IPS-11a (cell line): Measurements from ENCODE around the gene CCL7.

ENCODE experiments used
- H3K4me3 ChIP-seq: one replicate; pipeline ENCODE4 v1.5.1; 2013; ENCODE audit warnings: low read depth, low read length, control low read depth

CCL7 gene

DNA sequence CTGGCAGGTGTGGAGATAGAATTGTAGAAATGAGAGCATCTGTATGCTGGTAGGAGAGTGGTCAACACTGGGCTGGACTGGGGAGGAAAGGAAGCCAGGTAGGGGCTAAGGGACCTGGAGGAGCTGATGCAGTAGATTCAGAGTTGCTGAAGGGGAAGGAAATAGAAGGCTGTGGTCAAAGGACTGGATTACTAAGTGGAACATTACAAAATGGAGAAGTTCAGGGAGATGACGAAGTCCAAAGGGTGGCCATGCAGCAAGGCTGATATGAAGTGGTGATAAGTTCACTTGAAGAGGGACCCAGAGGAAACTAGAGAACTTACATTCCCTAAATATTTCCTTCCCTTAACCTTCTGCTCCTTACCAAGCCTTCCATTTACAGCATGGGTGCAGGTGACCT, 23.6 kb upstream of the CCL7 start:
- no peak overlapping the region for H3K4me3 ChIP-seq

DNA sequence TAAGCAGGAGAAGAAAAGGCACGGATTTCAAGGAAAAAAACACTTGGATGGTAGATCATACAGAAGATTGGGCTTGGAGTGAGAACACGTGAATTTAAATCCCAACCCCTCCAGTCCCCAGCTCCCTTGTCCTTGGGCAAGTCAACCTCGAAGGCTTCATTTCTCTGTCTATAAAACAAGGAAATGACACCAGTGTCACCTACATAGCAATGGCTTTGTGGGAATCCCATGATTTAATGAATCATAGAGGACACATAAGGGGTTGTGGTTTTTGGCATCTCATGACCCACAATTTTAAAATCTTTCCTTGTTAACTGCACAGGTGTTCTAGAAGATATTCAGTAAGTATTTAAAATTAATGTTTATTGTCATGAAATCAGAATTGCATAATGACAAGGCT, 23.1 kb upstream of the CCL7 start:
- no peak overlapping the region for H3K4me3 ChIP-seq

DNA sequence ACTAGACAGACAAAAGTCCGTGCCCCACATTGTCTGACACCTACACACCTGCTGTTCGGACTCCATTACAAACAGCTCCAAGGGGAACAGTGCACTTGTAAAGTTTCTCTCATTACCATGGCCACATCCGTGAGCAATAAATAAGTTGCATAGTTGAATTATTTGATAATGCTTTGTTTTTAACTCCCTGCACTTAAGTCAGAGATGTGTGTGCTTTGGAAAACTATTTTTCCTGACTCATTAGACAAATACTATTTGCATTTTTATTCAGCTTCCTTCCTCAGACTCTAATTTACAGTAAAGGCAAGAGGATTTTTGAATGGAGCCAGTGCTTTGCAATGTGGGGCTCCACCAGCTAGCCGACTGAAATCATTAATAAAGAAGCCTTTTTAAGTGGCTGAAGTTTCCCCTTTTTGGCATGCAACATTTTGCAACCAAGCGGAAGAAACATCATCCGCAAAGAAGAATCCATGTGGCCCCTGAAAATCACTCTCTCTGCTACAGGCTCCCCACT, 21.5 kb upstream of the CCL7 start:
- no peak overlapping the region for H3K4me3 ChIP-seq

DNA sequence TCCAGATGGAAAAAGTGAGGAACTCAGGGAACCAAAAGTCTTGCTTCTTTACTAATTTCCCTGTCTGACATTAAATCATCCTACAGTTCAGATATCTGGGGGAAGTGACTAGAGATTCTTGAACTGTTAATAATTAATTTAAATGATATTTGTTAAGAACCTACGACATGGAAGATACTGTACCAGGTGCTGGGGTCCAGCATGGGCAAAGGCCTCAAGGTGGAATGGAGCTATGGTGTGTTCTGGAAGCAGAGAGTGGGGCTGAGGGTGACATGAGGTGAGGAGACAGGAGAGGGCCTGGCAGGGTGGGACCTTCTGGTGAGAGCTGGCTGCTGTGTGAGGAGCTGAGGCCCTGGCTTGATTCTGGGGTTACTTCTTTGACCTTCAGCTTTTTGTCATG, 21.0 kb upstream of the CCL7 start:
- no peak overlapping the region for H3K4me3 ChIP-seq

DNA sequence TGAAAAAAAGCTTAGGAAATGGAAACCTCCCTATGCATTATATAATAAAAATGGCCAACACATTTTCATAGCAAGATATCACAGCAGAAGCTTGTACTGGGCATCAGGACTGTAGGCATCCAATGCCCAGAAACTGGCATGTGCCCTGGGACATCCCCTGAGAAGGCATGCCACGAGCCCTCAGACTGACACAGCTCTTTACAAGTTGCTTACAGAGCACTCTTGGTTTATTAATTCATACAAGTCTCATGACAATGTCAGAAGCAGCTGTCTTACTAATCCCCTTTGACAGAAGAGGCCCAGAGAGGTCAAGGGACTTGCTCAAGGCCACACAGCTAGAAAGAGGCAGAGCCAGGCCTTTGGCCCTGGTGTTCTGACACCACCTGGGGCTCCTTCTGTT, 20.5 kb upstream of the CCL7 start:
- no peak overlapping the region for H3K4me3 ChIP-seq

DNA sequence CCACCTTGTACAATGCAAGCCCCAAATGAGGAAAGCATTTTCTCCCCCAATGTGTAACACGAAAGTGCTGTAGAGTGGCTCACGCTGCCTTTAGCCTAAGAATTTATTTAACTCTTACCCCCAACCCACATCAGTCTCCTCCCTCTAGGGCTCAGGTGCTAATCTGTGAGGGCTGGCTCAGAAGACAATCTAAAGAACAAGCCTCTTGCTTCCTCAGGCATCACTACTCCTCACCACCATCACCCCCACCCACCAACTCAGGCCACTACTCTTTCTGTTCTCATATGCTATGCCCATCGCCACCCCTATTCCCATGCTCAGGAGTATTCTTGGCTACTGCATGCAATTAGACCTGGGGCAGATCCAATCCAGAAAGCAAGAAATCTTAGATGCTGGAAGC, 18.8 kb upstream of the CCL7 start:
- H3K4me3 ChIP-seq = no peak overlapping the region

DNA sequence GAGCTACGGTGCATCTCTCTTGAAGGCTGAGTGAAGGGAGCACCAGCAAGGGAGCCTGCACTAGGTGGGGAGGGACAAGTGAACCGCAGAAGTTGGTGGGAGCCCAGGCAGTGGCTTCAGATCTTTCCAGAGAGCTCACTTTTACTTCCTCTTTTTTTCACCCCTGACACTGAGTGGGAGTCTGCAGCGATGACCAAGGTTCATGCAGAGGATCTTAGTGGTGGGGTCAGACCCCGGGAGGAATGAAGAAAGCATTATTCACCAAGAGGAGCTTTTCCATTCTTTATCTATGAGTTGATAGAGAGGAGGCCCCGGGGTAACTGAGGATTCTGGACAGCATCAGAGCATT, 18.0 kb upstream of the CCL7 start:
- H3K4me3 ChIP-seq = no peak overlapping the region

DNA sequence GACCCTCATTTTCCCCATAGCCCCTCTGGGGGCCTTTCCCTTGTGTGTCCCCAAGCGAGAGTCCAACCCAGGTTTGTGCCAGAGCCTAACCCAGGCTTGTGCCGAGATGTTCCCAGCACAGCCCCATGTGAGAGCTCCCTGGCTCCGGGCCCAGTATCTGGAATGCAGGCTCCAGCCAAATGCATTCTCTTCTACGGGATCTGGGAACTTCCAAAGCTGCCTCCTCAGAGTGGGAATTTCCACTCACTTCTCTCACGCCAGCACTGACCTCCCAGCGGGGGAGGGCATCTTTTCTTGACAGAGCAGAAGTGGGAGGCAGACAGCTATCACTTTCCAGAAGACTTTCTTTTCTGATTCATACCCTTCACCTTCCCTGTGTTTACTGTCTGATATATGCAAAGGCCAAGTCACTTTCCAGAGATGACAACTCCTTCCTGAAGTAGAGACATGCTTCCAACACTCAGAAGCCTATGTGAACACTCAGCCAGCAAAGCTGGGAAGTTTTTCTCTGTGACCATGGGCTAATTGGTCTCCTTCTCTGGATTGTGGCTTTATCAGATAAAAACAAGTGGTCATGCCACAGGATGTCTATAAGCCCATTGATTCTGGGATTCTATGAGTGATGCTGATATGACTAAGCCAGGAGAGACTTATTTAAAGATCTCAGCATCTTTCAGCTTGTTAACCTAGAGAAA, 17.4 kb upstream of the CCL7 start:
- H3K4me3 ChIP-seq = no peak overlapping the region

DNA sequence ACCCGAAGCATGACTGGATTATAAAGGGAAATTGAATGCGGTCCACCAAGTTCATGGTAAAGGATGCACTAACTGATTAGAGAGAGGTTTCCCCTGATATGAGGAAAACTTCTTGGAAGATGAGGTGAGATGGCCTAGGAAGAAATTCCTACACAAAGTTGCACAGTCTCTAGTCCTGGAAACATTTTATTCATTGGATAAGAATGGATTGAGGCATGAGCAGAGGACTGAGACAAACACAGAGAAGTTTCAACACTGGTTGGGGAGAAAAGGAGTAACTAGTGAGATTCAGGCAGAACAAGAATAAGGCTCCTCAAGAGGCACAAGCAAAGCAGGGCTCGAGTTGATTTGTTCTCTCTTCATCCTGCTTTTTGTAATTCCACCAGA, 16.9 kb upstream of the CCL7 start:
- H3K4me3 ChIP-seq = no peak overlapping the region

DNA sequence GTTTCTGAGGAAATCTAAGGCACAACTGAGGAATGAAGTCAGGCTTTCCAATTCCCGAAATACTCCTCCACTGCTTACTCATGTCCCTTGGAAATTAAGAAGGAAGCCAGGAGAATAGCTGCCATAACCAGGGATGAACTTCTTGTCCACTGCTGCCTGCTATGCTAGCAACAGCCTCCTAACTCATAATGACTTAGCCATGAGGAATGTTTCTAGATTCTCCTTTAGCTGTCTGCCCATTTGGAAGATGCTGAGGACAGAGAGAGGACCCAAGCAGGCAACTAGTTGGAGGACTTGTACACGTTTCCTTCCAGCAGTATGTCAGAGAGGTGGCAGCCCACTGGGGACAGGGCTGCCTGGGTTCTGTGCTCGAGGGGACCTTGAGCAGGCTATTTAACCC, 15.9 kb upstream of the CCL7 start:
- no peak overlapping the region for H3K4me3 ChIP-seq

DNA sequence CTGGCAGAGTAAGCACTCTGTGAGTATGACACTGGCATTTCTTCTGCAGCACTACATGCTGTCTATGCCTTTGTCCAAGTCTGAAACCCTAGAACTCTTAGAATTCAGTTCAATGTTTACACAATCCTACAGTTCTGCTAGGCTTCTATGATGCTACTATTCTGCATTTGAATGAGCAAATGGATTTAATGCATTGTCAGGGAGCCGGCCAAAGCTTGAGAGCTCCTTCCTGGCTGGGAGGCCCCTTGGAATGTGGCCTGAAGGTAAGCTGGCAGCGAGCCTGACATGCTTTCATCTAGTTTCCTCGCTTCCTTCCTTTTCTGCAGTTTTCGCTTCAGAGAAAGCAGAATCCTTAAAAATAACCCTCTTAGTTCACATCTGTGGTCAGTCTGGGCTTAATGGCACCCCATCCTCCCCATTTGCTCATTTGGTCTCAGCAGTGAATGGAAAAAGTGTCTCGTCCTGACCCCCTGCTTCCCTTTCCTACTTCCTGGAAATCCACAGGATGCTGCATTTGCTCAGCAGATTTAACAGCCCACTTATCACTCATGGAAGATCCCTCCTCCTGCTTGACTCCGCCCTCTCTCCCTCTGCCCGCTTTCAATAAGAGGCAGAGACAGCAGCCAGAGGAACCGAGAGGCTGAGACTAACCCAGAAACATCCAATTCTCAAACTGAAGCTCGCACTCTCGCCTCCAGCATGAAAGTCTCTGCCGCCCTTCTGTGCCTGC, 15.2 kb upstream of the CCL7 start, which contains the start of gene CCL2:
Gene CCL2 (plus strand): TSS at position 635 of the 730 bp plus-strand sequence. CDS start 65 bp downstream, at position 700.
- H3K4me3 ChIP-seq = peak within 1 kb of the TSS; percentile 28

DNA sequence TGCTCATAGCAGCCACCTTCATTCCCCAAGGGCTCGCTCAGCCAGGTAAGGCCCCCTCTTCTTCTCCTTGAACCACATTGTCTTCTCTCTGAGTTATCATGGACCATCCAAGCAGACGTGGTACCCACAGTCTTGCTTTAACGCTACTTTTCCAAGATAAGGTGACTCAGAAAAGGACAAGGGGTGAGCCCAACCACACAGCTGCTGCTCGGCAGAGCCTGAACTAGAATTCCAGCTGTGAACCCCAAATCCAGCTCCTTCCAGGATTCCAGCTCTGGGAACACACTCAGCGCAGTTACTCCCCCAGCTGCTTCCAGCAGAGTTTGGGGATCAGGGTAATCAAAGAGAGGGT, 14.7 kb upstream of the CCL7 start:
- H3K4me3 ChIP-seq = peak overlapping the region; percentile 28

DNA sequence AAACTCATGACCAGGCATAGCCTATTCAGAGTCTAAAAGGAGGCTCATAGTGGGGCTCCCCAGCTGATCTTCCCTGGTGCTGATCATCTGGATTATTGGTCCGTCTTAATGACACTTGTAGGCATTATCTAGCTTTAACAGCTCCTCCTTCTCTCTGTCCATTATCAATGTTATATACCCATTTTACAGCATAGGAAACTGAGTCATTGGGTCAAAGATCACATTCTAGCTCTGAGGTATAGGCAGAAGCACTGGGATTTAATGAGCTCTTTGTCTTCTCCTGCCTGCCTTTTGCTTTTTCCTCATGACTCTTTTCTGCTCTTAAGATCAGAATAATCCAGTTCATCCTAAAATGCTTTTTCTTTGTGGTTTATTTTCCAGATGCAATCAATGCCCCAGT, 14.2 kb upstream of the CCL7 start:
- no peak overlapping the region for H3K4me3 ChIP-seq

DNA sequence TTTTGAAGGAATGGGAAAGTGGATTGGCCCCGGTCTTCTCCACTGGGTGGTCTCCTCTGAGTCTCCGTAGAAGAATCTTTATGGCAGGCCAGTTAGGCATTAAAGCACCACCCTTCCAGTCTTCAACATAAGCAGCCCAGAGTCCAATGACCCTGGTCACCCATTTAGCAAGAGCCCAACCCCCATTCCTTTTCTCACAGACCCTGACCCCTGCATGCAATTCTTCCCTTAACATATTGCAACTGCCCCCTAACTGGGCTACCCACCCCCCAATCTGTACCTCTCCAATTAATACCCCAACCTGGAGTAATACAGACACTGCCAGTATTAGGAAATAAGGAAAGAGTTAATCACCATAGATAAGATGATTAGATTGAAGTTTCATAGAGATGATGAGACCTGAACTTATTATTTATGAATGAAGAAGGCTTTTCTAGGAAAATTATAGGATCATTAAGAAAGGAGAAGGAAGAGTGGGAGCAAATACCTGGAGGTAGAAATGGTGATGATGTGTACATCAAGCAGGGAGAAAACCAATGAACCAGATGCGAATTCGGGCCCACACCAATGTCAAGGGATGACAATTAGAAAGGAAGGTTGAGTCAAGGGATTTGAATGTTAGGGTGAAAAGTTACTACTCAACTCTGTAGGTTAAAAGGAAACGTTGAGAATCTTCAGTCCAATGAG, 12.6 kb upstream of the CCL7 start:
- H3K4me3 ChIP-seq = no peak overlapping the region

DNA sequence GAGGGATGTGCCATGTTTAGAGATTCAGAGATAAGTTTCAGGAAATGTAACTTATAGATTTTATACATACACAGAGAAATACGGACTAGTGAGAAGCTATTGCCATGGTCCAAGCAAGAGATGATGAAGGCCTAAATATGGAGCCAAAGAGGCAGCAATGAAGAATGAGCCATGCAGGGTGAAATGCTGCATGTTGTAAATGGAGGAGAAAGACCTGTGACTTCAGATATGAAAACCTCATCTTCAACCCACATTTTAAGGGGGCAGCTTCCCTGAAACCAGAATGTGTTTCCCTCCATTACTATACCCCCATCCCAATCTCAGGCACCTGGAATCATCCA, 12.1 kb upstream of the CCL7 start:
- H3K4me3 ChIP-seq = no peak overlapping the region

DNA sequence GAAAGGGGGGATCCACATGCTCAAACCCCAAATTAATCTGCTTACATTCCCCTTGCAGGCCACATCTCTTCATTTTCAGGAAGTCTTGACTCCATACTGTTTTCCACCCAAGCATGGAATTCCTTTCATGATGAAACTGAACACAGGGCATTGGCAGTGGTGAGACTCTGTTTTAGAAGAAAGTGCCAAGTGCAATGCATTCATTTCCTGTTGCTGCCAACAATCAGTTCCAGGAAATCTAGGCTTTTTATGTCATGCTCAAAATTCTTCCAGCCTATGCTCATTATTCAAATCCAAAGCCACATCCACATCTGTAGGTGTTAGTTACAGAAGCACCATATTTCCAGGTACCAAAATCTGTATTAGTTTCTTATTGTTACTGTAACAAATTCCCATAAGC, 10.9 kb upstream of the CCL7 start:
- H3K4me3 ChIP-seq = no peak overlapping the region

DNA sequence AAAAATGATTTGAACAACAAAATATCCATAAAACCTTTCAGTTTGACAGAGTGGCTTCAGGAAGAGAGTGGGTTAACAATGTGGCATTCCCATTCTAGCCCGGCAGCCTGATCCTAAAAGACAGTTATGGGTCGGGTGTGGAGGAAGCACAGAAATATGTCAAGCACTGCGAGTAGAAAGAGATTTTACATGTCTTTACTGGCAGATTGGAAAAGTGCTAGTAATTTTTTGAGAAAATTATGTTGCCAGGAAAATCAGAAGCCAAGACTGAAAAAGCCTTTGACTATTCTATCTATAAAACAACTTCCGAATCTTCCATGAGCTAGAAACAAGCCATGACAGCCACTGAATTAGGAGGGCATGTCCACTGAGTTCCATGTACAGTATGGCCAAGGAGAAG, 9.2 kb upstream of the CCL7 start:
- H3K4me3 ChIP-seq = no peak overlapping the region

DNA sequence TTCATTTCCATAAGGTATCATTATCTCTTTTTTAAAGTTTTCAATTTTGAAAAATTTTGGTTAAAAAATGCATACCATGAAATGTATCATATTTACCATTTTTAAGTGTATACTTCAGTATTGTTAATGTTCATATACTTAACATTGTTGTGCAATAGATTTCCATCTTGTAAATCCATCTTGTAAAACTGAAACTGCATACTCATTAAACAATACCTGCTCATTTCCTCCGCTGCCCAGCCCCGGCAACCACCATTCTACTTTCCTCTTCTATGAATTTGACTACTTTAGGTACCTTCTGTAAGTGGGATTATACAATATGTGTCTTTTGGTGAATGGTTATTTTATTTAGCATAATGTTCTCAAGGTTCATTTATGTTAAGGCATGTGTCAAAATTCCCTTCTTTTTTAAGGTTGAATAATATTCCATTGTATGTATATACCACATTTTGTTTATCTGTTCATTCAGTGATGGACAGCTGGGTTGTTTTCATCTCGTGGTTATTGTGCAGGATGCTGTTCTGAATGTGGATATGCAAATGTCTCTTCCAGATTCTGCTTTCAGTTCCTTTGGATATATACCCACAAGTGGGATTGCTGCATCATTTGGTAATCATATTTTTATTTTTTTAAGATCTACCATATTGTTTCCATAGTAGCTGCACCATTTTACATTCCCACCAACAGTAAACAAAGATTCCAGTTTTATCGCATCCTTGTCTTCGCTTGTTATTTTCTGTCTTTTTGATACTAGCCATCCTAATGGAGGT, 8.3 kb upstream of the CCL7 start:
- H3K4me3 ChIP-seq = no peak overlapping the region

DNA sequence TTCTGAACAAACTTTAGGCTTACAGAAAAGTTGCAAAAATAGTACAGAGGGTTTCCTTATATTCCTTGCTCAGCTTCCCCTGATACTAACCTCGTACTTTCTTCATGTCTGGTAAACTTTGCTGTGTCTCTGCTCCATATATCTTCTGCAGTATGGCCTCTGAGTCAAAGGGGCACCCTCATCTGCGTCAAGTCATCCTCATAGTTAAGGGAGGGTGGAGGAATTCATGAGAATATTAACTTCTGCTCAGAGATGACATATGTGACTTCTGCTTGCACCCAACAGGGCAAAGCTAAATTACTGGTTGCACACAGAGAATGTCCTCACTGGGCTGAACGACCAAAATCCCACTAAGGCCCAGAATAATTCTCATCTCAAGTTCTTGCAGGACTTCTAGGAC, 4.3 kb upstream of the CCL7 start:
- no peak overlapping the region for H3K4me3 ChIP-seq

DNA sequence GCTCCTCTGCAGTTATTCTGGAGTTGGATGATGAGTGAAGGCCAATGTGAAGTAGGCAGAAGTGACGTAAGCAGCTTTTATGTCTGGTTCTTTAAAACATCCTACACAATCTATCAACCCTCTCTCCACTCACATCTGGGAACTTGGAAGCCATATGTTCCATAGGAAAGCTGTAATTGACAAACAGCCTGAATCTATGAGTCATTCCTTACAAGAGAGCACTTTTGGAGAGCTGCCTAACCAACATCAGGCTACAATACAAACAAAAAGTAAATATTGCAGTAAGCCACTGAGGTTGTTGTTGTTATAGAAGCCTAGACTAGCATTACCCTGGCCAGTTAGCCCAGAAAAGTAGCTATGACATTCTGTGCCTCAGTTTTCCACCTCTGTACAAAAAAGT, 5.9 kb downstream of the CCL7 start:
- no peak overlapping the region for H3K4me3 ChIP-seq

DNA sequence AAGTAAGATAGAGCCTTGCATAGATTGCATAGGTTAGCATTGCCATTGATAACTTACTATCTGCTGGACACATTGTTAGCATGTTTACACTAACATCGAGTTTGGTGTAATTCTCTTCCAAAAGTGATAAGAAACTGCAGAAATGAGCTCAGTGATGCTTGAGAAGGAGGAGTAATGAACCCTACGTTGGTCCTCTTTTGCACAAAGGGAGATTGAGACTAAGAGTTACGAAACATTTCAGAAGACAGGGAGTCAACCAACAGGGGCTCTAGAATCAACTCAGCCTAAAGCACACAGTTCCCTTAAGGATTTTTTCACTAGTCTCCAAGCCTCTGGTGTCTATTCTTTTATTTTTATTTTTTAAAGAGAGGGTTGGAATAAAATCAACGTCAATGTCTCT, 6.8 kb downstream of the CCL7 start:
- no peak overlapping the region for H3K4me3 ChIP-seq

DNA sequence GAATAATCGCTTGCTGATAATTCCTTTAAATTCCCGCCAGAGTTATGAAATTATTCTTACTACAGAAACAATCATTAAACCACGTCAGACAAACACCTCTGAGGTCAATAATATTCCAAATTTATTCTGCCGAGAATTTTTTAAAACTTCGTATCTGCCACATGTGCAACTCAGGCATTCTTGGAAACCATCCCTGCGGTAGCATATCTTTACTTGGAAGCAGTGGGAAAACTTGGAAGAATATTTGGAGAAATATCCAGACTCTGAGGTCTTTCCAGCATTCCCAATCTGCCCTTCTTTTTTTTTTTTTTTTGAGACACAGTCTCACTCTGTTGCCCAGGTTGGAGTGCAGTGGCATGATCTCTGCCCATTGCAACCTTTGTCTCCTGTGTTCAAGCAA, 13.6 kb downstream of the CCL7 start:
- no peak overlapping the region for H3K4me3 ChIP-seq
